PC-9 (cell line): ENCODE data around the gene KLK3. TPM values are rescaled to one million over a fixed set of nuclear protein-coding genes. Genes with fewer than 3 reads are reported as not detected.

Experiments
- BruUV-seq: library from RNA; stranded (reverse); fragments of 400-500 nt; replicated peaks from 2 replicates; lab custom pipeline; 2021; lab: Mats Ljungman, UMichigan
- CTCF ChIA-PET: fragments of 300-600 bp; sonication (Branson Sonifier 250); formaldehyde crosslinking; loops from one replicate; lab custom pipeline; 2022; ENCODE audit warnings: antibody characterized with exemption; lab: Charles Lee
- POLR2A ChIA-PET: fragments of 300-600 bp; sonication (Branson Sonifier 250); formaldehyde crosslinking; loops from one replicate; lab custom pipeline; 2022; ENCODE audit warnings: antibody characterized with exemption; ENCODE audit not compliant: unreplicated experiment; lab: Charles Lee
- DNase-seq, 2 experiments: peaks; one replicate each; pipeline versions ENCODE4 v3.0.0 to v3.0.0-alpha.2; 2015 to 2022; ENCODE audit warnings: mixed read lengths in 1 of 2
- H2AFZ ChIP-seq: fragments of 200-600 bp; sonication (generic); 2 replicates; pipeline ENCODE4 v1.8.1; 2017; ENCODE audit warnings: antibody characterized with exemption
- H3F3A ChIP-seq: fragments of 200-600 bp; sonication (generic); 2 replicates; pipeline ENCODE4 v1.8.1; 2017; ENCODE audit warnings: antibody characterized with exemption, mild to moderate bottlenecking, low read depth; ENCODE audit not compliant: insufficient read depth
- H3K27ac ChIP-seq: fragments of 200-600 bp; sonication (generic); 2 replicates; pipeline ENCODE4 v1.6.1; 2016; ENCODE audit warnings: mixed run types
- H3K27me3 ChIP-seq: fragments of 200-600 bp; sonication (generic); 2 replicates; pipeline ENCODE4 v1.6.1; 2016; ENCODE audit warnings: low read depth, mixed run types; ENCODE audit not compliant: insufficient read depth
- H3K36me3 ChIP-seq: fragments of 200-600 bp; sonication (generic); 2 replicates; pipeline ENCODE4 v1.6.1; 2016; ENCODE audit warnings: low read depth, mixed run types
- H3K4me1 ChIP-seq: fragments of 200-600 bp; sonication (generic); replicated peaks from 2 replicates; pipeline ENCODE4 v1.6.1; 2016; ENCODE audit warnings: mixed run types; ENCODE audit not compliant: insufficient read depth
- H3K4me2 ChIP-seq: fragments of 200-600 bp; sonication (generic); 2 replicates; pipeline ENCODE4 v1.6.1; 2017; ENCODE audit warnings: mixed run types
- H3K4me3 ChIP-seq: fragments of 200-600 bp; sonication (generic); 2 replicates; pipeline ENCODE4 v1.6.1; 2016; ENCODE audit warnings: mixed run types
- H3K79me2 ChIP-seq: fragments of 200-600 bp; sonication (generic); 2 replicates; pipeline ENCODE4 v1.6.1; 2017; ENCODE audit warnings: low read depth, mixed run types
- H3K9me2 ChIP-seq: fragments of 200-600 bp; sonication (generic); 2 replicates; pipeline ENCODE4 v1.8.1; 2017; ENCODE audit warnings: mild to moderate bottlenecking; ENCODE audit not compliant: insufficient read depth
- H3K9me3 ChIP-seq: fragments of 200-600 bp; sonication (generic); 2 replicates; pipeline ENCODE4 v1.8.1; 2016; ENCODE audit warnings: low read depth; ENCODE audit not compliant: insufficient read depth
- H4K20me1 ChIP-seq: fragments of 200-600 bp; sonication (generic); 2 replicates; pipeline ENCODE4 v1.8.1; 2017; ENCODE audit not compliant: insufficient read depth
- CTCF ChIP-seq: fragments of 200-600 bp; sonication (generic); conservative IDR thresholded peaks from 2 replicates; pipeline ENCODE4 v1.6.1; 2017; ENCODE audit warnings: mixed run types, antibody characterized with exemption, mild to moderate bottlenecking, moderate library complexity
- EZH2 ChIP-seq: fragments of 200-600 bp; sonication (generic); IDR thresholded peaks from 2 replicates; pipeline ENCODE4 v1.8.0; 2017; ENCODE audit warnings: antibody characterized with exemption, low read depth
- intact Hi-C: fragments of 100-400 bp; cut with micrococcal nuclease; formaldehyde crosslinking; loops from one replicate; pipeline ENCODE4 v1.10.0; 2022; ENCODE audit not compliant: unreplicated experiment
- total RNA-seq: library from RNA; stranded (reverse); gene quantifications from 2 replicates; pipeline ENCODE4 v1.2.3, GENCODE V29; 2021

KLK3 gene
- total RNA-seq, 1 experiment from 2014 or later: not detected

GRCh38 chr19:50898018-50898417 is 43.3 kb downstream of the KLK3 start:
- Histone ChIP-seq H3K4me1 (peaks cover 12% of the 10 kb centered on the region; the same call in 1 of the 2 replicates), H3K27ac (no peak overlapping the region), H3F3A (no peaks in the 10 kb centered on the region), H3K27me3 (peaks cover 14% of the 10 kb centered on the region; the same call in 1 of the 2 replicates), H3K79me2 (no peaks in the 10 kb centered on the region), H2AFZ (no peak overlapping the region), H3K4me2 (no peak overlapping the region), H3K9me3 (no peaks in the 10 kb centered on the region), H3K4me3 (no peak overlapping the region), H3K36me3 (no peaks in the 10 kb centered on the region), H4K20me1 (no peaks in the 10 kb centered on the region), H3K9me2 (no peaks in the 10 kb centered on the region)
- intact Hi-C loops: no loop called here
- DNase-seq: no peak
- POLR2A ChIA-PET: no interaction called here
- no peak for TF ChIP-seq CTCF
- TF ChIP-seq EZH2: no peak
- CTCF ChIA-PET: no interaction called here
- no TSS peak for BruUV-seq

- Histone ChIP-seq H3K9me2 (no peaks in the 10 kb centered on the region), H3K4me1 (peaks cover 12% of the 10 kb centered on the region; the same call in 1 of the 2 replicates), H3F3A (no peaks in the 10 kb centered on the region), H3K27ac (no peak overlapping the region), H3K4me3 (no peak overlapping the region), H3K9me3 (no peaks in the 10 kb centered on the region), H3K36me3 (no peaks in the 10 kb centered on the region), H3K4me2 (no peak overlapping the region), H3K27me3 (peaks cover 14% of the 10 kb centered on the region; the same call in 1 of the 2 replicates), H3K79me2 (no peaks in the 10 kb centered on the region), H4K20me1 (no peaks in the 10 kb centered on the region), H2AFZ (no peak overlapping the region)
- TF ChIP-seq EZH2: no peak
- TF ChIP-seq CTCF: no peak
- ChIA-PET POLR2A (no interaction called here), CTCF (interaction anchor here (0.6 kb wide), 1 partner anchor 13 kb away, joined by 6 read pairs; no protein-coding TSS in a partner anchor)
- intact Hi-C loops: no loop called here
- no peak for DNase-seq
- BruUV-seq: no TSS peak
Measured at GRCh38 chr19:50899569-50899968, 44.9 kb downstream of the KLK3 start.

- Histone ChIP-seq H3F3A (peaks cover 5% of the 10 kb centered on the region; the same call in 1 of the 2 replicates), H2AFZ (no peak overlapping the region), H4K20me1 (no peaks in the 10 kb centered on the region), H3K9me3 (no peaks in the 10 kb centered on the region), H3K27me3 (peaks cover 11% of the 10 kb centered on the region; the same call in 1 of the 2 replicates), H3K79me2 (no peaks in the 10 kb centered on the region), H3K36me3 (no peaks in the 10 kb centered on the region), H3K4me1 (0 out of 2 replicates have a peak, but pooled peaks cover 4% of the 10 kb centered on the region), H3K9me2 (no peaks in the 10 kb centered on the region), H3K27ac (no peak overlapping the region), H3K4me2 (no peak overlapping the region), H3K4me3 (no peak overlapping the region)
- no TSS peak for BruUV-seq
- TF ChIP-seq CTCF: no peak
- no peak for TF ChIP-seq EZH2
- intact Hi-C loops: no loop called here
- no peak for DNase-seq
- POLR2A ChIA-PET: no interaction called here
- CTCF ChIA-PET: no interaction called here
Measured at GRCh38 chr19:50902640-50903039, 47.9 kb downstream of the KLK3 start.
